T-helper 1 cell treated with Interleukin-12 subunit alpha and Interleukin-12 subunit beta and Interleukin-4 antibody, amounts not matched to agents 30 ng/mL and 1 ng/mL, for 36 hours (primary cell): ENCODE results near the gene CASZ1. TPM values are rescaled to one million over a fixed set of nuclear protein-coding genes. Genes with fewer than 3 reads are reported as not detected.

Experiments used
- intact Hi-C: fragments of 100-400 bp; cut with micrococcal nuclease; formaldehyde crosslinking; loops from one replicate; pipeline ENCODE4 v1.15.1; 2024
- total RNA-seq: library from RNA; stranded (reverse); gene quantifications from 2 replicates; pipeline ENCODE4 v1.2.3, GENCODE V29; 2022

The CASZ1 gene
- total RNA-seq, 1 donor from 2014 or later: 9.5 TPM

DNA sequence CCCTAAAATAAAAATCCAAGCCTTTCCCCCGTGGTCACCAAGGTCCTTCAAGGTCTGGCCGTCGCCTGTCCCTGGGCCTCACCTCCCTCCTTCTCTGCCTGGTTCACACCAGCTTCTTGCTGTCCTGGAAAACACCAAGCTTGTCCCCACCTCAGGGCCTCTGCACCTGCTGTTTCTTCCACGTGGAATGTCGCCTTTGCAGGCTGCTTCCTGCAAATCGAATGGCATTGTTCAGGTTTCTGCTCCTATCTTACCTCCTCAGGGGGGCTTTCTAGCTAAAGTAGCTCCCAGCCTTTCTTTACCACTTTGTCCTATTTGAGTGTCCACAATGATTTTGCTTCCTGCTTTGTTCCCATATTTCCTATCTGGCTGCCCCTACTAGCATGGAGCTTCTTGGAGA, 3.3 kb upstream of the CASZ1 start:
- intact Hi-C loops: loop anchor here (10.0 kb wide), 2 partner anchors 145 to 285 kb away; no protein-coding TSS in a partner anchor

DNA sequence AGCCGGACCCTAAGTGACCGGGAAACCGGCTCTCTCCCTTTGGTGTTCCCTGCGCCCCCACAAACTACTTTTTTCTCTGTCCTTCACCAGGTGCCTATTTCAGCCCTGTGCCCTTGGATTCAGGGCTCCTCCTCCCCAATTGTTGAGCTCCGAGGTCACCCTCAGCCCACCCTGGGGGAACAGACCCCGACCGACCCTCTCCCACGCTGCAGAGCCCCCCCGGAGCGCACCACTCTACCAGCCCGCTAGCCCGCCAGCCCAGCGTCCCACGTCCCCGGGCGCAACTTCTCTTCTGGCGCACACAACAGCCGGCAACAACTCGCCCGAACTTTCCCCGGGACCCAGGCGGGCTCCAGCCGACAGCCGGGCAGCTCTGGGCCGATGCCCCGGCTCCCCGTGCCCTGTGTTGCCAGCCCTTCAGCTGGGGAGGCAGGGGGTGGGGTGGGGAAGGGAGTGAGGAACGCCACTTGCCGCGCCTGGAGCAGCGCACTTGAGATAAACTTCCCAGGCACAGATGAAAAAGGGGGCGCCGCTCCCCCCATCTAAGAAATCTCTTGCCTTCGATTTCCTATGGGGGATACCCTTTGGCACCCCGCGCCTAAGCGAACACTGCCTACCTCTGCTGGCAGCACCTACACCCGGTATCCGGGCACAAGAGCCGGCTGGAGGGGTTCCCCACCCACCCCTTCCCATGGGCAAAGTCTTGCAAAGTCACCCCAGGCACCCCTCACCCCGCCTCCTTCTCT, 997 bp downstream of the CASZ1 start:
- intact Hi-C loops: loop anchor here (10.0 kb wide), 2 partner anchors 149 to 281 kb away; no protein-coding TSS in a partner anchor

DNA sequence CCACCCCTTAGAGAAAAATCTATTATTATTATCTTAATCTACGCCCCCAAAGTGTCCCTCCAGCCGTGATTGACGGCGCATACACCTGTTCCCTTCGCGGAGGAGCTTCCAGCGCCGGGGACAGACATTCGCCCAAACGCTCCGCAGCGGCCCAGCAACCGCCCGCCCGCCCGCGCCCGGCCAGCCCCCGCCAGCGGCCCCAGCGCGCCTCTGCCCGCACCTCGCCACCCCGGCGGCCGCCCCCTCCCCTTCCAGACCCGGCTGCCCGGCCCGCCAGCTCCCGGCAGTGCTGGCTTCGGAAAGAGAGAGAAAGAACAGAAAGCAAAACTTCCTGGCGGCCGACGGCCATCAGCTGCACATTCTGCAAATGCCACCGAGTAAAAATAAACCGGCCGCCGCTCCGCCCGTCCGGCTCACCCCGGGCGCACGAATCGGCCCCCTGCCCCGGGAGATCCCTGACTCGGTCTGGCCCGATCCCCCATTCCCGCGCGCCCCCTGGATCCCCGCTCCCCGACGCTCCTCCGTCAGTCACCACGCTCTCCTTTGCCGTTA, 1.6 kb downstream of the CASZ1 start:
- intact Hi-C loops: loop anchor here (10.0 kb wide), 2 partner anchors 150 to 280 kb away; no protein-coding TSS in a partner anchor

DNA sequence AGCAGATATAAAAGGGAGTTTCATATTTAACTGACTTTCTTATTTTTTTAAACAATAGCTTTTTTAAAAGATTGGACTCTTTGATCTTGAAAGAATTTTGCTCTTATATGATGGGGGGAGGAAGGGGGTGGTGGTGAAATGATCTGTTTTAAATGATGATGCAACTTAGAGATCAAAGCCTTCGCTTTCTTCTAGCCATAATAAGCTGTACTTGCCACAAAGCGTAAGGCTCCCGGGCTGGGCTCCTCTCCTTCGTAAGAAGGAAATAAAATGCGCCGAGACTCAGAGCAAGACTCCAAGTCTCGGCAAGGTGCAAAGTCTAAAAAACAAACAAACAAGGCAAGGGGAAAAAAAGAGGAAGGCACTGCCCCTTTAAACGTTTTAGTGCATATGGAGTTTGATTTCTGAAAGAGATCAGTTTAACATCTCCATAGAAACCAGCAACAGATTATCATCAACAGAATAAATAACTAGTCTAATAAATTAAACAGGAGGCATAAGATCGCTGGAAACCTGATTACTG, 3.3 kb downstream of the CASZ1 start:
- intact Hi-C loops: loop anchor here (10.0 kb wide), 2 partner anchors 152 to 278 kb away; no protein-coding TSS in a partner anchor

DNA sequence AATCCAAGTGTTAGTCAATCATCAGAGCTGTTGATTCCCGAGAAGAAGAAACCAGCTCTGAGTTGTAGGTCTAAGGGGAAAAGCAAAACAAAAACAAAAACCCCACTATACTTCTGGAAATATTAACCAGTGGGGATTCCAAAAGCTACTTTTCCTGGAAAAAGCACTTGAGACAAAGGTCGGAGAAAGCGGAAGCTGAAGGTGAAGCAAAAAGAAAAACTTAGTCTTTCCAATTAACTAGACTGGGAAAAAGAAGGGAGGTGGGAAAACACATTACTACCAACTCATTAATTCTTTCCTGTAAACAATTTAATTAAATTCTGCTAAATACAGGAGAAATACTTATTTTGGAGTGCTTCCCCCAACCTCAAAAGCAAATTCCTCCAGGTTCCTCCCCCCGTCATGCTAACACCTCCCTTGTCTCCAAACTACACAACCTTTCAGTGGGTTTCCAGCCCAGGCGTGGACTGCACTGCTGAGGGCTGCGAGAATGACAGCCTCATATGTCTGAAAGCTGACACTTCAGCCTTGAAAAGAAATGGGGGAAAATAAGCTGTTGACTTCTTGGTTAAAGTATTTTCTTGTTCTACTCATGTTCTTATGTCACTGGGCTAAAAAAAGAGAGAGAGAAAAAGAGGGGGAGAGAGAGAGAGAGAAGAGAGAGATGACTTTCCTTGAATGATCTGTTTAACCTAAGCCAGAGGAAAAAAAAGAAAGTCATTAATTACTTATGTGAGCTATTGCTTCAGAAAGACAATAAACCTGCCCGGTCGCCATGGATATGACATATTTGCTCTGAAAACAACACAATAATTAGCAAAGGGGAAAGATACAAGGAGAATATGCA, 5.1 kb downstream of the CASZ1 start:
- intact Hi-C loops: loop anchor here (10.0 kb wide), 2 partner anchors 153 to 277 kb away; no protein-coding TSS in a partner anchor

DNA sequence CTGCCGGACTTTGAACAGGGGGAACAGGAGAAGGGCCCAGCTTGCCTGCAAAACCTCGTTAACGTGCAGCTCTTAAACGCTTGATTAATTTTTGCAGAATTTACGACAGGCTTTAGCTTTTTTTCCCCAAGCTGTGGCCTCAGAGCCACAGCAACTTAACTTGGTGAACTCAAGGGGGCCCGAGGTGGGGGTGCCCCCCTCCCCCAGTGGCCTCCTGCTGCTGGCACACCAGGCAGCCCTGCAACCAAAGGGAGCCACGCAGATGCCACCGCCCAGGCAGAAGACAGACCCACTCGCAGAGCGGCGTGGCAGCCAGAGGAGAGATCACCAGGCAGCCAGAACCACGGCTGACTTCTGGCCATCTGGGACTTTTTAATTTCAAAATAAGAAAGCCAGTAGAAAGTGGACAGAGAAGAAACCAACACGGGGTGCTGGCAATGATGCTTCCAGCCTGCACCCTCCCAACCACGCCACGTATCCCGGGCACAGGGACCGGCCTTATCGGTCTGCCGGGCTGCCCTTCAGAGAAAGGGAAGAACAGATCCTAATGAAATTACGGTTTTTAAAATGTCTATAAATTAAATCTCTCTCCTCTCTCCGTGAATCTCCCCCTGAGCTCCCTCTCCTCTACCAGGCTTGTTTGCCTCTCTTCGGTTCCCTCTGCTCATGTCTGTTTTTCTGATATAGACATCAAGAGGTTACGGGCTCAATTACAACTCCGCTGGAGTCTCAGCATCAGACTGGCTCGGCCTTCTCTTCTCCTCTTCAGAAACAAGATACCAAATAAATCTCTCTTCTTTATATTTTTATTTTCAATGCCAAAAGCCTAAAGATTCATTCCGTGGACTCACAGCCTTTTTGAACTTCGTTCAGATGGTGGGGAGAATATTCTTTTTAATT, 6.4 kb downstream of the CASZ1 start:
- intact Hi-C loops: loop anchor here (10.0 kb wide), 2 partner anchors 155 to 275 kb away; no protein-coding TSS in a partner anchor

DNA sequence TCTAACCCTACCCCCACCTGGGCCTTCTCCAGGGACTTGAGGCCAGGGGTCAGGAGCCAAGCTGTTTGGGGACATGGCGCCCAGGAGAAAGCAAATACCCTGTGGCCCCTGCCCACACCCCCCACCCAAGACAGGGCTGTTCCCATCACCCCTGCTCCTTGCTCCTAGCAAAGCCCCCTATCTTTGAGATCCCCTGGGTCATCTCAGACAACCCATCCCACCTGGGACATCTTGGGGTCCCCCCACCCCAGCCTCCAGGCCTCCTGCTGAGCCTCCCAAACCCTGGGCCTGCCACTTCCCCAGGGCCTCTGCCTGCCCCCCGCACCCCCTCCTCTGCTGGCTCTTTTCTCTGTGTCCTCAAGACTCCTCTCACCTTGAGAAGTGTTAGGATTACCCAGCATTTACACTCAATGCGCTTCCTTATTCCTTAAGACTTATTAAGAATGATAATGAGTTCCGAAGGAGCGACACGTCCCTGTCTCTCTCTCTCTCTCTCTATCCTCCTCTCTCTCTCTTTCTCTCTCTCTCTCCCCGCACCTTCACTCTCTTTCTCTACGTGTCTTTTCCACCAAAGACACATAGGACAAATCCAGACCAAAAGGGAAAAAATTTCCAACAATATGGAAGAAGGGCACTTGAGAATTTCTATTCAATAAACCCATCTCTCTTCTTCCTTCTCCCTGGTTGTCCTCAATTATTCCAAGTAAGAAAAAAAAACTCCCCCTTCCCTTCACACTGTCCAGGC, 7.2 kb downstream of the CASZ1 start:
- intact Hi-C loops: no loop called here

DNA sequence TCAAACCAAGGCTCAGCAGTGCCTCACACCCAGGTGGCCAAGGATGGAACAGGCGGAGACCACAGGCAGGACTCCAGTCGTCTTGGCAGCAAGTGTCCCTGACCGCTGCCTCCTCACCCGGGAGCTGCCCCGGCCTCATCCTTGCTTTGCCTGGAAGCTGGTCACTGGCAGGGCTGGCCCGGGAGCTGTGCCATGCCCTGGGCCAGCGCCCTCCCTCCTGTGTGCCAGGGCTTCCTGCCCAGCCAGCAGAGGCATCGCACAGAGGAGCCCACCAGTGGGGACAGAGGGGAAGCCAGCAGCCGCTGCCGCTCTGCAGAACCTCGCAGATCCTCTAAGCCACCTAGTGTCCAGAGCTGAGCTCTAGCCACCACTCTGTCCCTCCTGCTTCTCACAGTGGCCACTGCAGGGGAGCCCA, 7.8 kb downstream of the CASZ1 start:
- intact Hi-C loops: no loop called here

DNA sequence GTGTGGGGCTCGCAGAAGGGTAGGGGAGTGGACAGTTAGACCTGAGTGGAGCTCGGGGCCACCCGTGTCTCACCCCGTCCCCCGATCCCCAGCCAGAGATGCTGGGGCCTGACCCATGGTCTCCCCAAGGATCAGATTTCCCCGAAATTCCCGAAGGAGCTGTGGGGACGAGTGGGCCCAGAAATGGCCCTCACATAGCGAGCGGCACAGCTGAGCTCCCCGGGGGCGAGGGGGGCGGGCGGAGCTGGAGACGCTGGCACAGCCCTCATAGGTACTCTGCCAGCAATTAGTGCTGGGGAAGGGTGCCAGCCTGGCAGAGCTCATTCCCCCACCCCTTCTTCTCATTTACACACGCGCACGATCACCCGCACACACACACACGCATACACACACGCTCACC, 9.2 kb downstream of the CASZ1 start:
- intact Hi-C loops: no loop called here

DNA sequence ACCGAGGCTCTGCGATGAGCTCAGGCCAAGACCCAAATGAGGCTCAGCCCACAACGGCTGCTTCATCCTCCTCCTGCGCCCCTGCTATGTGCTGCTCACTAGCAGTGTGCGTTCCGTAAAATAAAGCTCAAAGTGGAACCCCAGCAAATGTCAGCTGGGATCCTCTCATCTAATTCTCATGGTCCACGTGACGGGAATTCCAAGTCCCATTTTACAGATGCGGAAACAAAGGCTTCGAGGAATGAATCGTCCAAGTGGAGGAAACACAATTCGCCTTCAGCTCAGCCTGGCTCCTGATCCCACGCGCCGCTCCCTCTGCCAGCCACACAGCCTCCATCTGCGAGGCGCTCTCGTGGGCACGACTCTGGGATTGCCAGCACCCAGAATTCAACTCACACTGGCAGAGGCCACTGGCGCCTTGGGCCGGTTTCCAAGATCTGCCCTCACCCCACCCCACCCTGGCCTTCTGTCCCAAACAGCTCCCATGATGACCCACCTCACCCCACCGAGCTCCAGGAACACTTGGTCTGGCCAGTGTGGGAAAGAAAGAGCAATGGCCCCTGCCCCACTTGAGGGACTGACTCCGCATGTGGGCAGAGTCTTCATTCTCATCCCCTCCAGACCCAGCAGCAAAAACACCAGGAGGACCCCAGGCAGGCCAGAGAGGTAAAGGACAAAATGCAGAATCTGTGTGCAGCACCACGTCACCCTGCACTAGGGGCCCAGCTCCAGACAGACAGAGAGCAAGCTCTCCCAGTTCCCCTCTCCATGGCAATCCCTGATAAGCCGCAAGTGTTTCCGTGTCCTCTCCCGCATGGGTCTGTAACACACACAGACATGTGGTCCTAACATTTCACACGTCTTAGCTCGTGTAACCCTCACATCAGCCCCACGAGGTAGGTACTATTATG, 10.5 kb downstream of the CASZ1 start:
- intact Hi-C loops: no loop called here

DNA sequence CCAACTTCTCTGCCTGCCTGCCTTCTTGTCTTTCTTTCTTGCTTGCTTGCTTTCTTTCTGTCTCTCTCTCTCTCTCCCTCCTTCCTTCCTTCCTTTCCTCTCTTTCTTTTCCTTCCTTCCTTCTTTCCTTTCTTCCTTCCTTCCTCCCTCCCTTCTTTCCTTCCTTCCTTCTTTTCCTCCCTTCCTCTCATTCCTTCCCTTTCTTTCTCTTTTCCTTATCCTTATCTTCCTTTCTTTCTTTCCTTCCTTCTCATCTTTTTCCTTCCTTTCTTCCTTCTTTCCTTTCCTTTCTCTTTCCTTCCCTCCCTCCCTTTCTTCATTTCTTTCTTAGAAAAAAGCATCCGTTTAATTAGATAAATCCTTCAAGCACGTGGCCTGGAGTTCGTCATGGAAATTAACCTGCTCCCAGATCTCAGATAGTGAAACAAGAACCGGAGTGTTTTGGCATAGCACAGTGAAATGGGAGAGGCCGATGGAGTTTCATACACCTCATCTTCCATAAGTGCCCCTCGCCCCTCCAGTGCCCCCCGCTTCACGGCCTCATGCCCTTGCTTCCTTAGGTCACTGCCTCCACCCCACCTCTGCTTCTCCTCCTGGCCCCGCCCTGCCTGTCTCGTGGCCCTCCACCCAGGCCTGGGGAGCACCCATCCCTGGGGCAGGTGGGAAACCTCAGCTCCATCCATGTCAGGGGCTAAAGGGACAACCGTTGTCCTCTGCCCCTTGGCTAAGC, 11.3 kb downstream of the CASZ1 start:
- intact Hi-C loops: no loop called here

DNA sequence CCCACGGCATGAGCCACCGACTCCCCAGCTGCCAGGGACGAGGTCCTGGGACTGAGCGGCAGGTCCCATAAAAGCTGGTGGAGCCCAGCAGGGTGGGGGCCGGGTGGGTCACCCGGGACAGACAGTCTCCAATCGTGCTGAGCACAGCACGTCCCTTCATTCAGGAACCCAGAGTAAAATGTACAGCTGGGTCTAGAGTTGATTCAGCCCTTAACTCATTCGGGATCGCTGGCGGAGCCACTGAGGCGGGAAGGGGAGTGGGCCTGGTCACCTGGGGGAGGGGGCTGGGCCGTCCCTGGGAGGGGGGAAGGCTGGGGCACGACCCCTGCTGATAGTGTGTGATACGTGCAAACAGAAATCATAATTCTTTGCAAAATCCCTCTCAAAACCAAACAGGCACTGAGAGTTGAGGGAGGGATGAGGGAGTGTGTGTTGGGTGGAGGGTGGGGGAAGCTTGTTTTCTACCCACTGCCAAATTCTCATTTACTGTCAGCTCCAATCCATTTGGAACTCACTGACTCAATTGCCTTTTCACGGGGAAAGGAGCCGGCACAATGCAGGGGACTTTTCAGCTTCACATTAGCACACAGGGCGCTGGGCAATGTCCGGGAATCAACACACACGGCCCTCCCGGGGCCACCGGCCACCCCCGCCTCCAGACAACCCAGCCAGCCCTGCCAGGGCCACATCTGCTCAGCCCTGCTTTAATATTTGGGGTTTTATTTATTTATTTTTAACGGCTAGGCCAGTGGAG, 13.8 kb downstream of the CASZ1 start:
- intact Hi-C loops: no loop called here

DNA sequence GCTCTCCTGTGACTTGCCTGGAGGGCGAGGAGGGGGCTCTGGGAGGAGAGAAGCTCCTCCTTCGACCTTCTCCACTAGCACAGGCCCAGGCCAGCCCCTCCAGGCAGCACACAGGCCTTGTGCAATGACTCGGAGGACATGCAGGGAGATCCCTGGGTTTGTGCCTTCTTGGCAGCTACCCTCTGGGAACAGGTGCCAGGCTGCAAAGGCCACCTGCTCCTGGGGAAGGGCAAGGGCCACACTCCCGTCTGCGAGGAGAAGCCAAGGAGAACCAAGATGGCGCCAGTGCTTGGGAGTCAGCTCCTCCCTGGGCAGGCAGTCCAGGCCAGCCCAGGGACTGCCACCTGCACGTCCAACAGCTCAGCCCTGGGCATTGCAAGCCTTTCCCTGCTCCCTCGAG, 15.3 kb downstream of the CASZ1 start:
- intact Hi-C loops: no loop called here

DNA sequence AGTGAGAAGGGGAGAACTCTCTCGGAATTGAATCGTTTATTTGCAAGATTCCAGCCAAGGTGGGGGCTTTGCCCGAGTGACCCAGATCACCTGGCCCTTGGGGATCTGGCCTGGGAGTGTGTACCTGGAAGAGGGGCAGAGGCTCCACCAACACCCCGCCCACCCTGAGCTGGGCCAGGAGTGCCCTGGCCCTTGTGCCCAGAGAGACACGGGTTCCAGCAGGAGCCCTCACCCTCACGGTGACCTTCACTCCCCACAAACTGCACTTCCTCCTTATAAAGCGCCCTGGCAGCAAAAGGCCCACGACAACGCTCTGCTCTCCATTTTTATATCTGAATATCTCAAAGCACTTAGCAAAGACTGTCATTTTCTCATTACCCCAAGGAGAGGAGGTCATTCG, 16.6 kb downstream of the CASZ1 start:
- intact Hi-C loops: no loop called here

DNA sequence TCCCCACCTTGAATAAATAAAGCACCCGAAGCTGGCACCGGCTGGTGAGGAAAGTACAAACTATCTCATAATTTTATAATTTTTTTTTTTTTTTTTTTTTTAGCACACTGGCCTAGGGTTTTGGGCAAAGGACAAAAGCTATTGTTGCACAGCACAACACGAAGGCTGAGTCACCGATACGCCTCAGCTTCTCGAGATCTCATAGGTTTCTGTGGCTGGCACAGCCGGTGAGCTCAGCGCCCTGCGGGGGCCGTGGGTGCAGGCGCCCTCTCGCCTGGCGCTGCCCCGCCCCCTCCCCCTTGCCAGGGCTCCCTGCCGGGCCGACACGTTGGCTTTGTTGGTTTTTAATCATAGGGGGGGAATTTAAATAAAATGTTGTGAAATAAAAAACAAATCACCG, 17.2 kb downstream of the CASZ1 start:
- intact Hi-C loops: no loop called here

DNA sequence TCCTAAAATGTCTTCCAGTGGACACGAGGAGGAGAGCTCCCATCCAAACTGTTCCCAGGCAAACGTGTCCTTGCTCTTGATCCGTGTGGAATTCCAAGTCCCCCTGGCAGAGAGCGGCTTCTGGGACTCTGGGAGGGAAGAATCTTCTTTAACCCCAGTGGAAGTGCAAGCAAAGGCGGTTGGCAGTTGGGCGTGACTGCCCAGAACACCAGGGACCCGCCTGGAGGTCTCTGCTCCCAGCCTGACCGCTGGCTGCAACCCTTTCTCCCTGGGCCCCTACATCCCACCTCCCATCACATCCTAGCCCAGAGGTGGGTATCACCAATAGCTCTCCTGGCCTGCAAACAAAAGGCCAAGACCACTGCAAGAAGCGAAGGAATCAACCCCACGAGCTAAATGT, 17.8 kb downstream of the CASZ1 start:
- intact Hi-C loops: no loop called here
